ENCODE results near the gene B3GNT4.
"Not testable (repeated sequence)": the region's sequence is repeated elsewhere in the genome, so short reads cannot be mapped to it uniquely, and the experiment has no call there.

B3GNT4 gene

DNA sequence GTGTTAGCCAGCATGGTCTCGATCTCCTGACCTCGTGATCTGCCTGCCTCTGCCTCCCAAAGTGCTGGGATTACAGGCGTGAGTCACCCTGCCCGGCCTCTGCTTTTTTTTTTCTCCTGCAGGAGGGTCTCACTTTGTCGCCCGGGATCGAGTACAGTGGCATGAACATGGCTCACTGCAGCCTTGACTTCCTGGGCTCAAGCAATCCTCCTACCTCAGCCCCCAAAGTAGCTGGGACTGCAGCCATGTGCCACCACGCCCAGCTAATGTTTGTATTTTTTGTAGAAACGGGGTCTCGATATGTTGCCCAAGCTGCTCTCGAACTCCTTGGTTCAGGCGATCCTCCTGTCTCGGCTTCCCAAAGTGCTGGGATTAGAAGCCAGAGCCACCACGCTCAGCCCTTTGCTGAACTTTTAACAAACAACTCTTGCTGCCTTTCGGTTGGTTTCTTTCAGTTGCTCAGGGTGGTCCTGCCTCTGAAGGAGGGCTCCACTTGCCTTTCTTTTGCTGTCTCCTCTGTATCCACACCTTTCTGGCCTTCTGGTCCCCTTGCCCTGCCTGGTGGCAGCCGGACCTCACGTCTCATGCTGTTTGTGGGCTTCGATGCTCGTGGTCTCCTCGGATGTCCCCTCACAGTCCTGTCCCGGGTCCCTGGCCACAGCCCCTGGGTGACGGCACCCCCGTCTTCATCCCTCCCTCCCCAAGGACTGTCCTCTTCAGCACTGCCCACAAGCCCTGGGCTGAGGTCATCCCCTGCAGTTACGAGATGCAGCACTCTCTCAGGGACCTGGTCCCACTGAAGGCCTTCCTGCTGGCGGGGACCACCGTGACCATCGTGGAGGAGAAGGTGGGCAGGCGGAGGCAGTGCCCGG, 3.8 kb upstream of the B3GNT4 start:
- no peaks in the 10 kb centered on the region for H3K4me1 Mint-ChIP-seq
- H3K9me3 Mint-ChIP-seq: peaks cover 10% of the 10 kb centered on the region
- H3K4me3 Mint-ChIP-seq: no peak overlapping the region
- TF ChIP-seq, protein P1, sequence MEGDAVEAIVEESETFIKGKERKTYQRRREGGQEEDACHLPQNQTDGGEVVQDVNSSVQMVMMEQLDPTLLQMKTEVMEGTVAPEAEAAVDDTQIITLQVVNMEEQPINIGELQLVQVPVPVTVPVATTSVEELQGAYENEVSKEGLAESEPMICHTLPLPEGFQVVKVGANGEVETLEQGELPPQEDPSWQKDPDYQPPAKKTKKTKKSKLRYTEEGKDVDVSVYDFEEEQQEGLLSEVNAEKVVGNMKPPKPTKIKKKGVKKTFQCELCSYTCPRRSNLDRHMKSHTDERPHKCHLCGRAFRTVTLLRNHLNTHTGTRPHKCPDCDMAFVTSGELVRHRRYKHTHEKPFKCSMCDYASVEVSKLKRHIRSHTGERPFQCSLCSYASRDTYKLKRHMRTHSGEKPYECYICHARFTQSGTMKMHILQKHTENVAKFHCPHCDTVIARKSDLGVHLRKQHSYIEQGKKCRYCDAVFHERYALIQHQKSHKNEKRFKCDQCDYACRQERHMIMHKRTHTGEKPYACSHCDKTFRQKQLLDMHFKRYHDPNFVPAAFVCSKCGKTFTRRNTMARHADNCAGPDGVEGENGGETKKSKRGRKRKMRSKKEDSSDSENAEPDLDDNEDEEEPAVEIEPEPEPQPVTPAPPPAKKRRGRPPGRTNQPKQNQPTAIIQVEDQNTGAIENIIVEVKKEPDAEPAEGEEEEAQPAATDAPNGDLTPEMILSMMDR (IDR thresholded peaks at IDR 0.05; ENCODE audit: unreplicated experiment in 3 of 3): no peak
- H3K36me3 Mint-ChIP-seq (ENCODE audit: low read depth): peaks cover 6% of the 10 kb centered on the region
- peaks cover 40% of the 10 kb centered on the region for H3K27me3 Mint-ChIP-seq (ENCODE audit: low read depth)
- H3K27ac Mint-ChIP-seq: no peak overlapping the region

DNA sequence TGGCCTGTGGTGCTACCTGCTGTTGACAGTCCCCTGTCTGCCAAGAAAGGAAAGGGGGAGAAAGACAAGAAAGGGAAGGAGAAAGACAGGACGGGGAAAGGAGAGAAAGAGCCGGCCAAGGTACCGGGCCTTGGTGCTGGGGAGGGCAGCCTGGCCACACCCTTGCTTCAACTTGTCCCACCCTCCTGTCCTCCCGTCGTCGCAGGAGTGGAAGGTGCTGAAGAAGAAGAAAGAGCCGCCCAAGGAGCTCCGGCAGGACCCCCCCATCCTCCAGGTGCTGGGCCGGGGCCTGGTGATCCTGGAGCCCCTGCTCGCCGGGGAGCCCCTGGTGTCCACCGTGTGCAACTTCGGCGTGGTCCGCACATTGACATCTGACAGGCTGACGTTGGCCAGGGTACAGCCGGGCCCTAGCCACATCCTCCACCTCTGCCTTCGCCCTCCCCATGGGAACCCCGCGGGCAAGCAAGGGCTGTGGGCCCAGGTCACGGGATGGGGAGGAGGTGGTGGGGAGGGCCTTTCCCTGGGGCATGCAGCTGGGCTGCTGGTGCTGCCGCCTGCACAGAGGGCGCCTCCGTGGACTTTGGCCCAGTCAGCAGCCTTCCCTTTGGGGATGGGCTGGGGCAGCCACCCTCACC, 2.9 kb upstream of the B3GNT4 start:
- H3K36me3 Mint-ChIP-seq (ENCODE audit: low read depth): peaks cover 2% of the 10 kb centered on the region
- H3K9me3 Mint-ChIP-seq: peaks cover 4% of the 10 kb centered on the region
- no peak overlapping the region for H3K4me3 Mint-ChIP-seq
- peaks cover 49% of the 10 kb centered on the region for H3K27me3 Mint-ChIP-seq (ENCODE audit: low read depth)
- peaks cover 5% of the 10 kb centered on the region for H3K4me1 Mint-ChIP-seq
- no peak overlapping the region for H3K27ac Mint-ChIP-seq
- TF ChIP-seq, protein P1 (IDR thresholded peaks at IDR 0.05; ENCODE audit: unreplicated experiment in 3 of 3): peak in 1 of 3 experiments; percentile 12

DNA sequence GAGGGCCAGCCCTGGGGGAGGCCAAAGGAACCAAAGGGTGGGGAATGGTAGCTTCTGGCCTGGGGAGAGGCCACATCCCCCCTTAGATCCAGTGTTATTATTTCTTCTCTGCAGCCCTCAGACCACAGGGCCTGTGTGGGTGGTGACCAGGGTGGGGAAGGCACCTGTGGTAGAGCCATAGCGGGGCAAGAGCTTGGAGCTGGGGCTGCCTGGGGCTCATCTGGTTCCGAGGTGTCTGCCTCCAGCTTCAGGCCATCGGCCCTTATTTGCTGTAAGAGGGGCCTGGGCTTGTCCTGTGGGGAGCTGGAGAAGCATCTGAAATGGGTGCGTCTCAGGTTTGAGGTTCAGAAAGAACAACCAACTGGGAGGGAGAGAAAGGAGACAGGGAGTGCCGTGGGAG, 2.1 kb upstream of the B3GNT4 start:
- H3K27ac Mint-ChIP-seq: no peak overlapping the region

DNA sequence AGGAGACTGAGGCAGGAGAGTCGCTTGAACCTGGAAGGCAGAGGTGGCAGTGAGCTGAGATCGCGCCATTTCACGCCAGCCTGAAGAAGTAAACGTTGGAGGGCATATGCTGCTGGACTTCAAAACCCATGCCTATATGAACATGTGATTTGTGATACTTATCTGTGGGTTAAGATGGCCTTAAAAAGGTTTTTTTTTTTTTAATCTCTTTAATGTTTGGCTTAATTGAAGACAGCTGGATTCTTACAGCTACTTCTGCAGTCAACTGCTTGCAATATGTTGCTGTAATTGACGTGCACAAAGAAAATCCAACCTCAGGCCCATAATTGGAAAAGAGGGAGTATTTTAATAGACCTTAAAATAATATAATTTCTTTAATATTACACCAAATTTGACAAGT, 1.5 kb upstream of the B3GNT4 start:
- Mint-ChIP-seq H3K27me3 (ENCODE audit: low read depth) (peaks cover 63% of the 10 kb centered on the region), H3K27ac (no peak overlapping the region), H3K9me3 (no peaks in the 10 kb centered on the region), H3K36me3 (ENCODE audit: low read depth) (no peaks in the 10 kb centered on the region), H3K4me1 (peaks cover 5% of the 10 kb centered on the region), H3K4me3 (no peak overlapping the region)
- TF ChIP-seq, protein P1 (IDR thresholded peaks at IDR 0.05; ENCODE audit: unreplicated experiment in 3 of 3): no peak

More for the DNA sequence above, 2.1 kb upstream of the B3GNT4 start:
- TF ChIP-seq, protein P1 (IDR thresholded peaks at IDR 0.05; ENCODE audit: unreplicated experiment in 3 of 3): no peak
- H3K27me3 Mint-ChIP-seq (ENCODE audit: low read depth): peaks cover 56% of the 10 kb centered on the region
- H3K36me3 Mint-ChIP-seq (ENCODE audit: low read depth): no peaks in the 10 kb centered on the region
- H3K4me3 Mint-ChIP-seq: peak overlapping the region; percentile 49 to 56 (median 53)
- H3K4me1 Mint-ChIP-seq: peaks cover 5% of the 10 kb centered on the region
- H3K9me3 Mint-ChIP-seq: no peaks in the 10 kb centered on the region

DNA sequence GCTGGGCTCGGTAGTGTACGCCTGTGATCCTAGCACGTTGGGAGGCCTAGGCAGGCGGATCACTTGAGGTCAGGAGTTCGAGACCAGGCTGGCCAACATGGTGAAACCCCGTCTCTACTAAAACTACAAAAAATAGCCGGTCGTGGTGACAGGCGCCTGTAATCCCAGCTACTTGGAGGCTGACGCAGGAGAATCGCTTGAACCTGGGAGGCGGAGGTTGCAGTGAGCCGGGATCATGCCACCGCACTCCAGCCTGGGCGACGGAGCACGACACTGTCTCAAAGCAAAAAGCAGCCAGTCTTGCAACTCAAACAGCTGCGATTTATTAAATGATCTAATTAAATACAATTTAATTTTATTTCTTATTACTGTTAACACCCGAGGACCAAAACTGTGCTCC, 698 bp upstream of the B3GNT4 start:
- Mint-ChIP-seq H3K4me3 (peak overlapping the region; percentile 81 to 87 (median 84)), H3K27me3 (ENCODE audit: low read depth) (peaks cover 64% of the 10 kb centered on the region)
- not testable (repeated sequence) for H3K27ac Mint-ChIP-seq; H3K4me1 Mint-ChIP-seq; H3K36me3 Mint-ChIP-seq (ENCODE audit: low read depth); H3K9me3 Mint-ChIP-seq

DNA sequence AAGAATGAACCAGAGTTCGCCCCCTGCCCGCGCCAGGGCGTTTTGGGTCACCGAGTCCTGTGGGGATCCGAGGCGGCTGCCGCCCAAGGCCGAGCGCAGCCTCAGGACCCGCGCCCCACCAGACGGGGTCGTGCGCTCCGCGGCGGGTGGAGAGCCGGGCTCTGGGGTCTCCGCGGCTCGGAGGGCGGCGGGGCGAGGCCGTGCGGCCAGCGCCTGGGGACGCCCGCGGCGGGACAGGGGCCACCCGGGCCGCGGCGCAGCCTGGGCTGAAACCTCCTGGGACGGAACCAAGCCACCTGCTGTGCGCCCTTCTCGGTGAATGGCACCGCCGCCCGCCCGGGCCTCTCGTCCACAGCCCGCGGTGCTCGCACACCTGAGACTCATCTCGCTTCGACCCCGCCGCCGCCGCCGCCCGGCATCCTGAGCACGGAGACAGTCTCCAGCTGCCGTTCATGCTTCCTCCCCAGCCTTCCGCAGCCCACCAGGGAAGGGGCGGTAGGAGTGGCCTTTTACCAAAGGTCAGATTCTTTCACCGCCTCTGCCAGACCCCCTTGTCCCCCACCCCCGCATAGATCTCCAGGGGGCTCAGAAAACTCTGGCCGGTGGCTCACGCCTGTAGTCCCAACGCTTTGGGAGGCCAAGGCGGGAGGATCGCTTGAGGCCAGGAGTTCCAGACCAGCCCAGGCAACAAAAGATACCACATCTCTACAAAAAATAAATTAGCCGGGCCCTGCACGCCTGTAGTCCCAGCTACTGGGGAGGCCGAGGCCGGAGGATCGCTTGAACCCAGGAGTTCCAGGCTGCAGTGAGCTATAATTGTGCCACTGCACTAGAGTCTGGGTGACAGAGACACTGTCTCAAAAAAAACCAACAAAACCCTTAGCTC, 901 bp downstream of the B3GNT4 start:
- peaks cover 15% of the 10 kb centered on the region for H3K36me3 Mint-ChIP-seq (ENCODE audit: low read depth)

More for the DNA sequence above, 901 bp downstream of the B3GNT4 start:
- H3K9me3 Mint-ChIP-seq: no peaks in the 10 kb centered on the region
- H3K27me3 Mint-ChIP-seq (ENCODE audit: low read depth): peaks cover 64% of the 10 kb centered on the region
- TF ChIP-seq, protein P1 (IDR thresholded peaks at IDR 0.05; ENCODE audit: unreplicated experiment in 3 of 3): no peak
- peak overlapping the region; percentile 81 to 86 (median 82) for H3K4me3 Mint-ChIP-seq
- peaks cover 5% of the 10 kb centered on the region for H3K4me1 Mint-ChIP-seq
- H3K27ac Mint-ChIP-seq: no peak overlapping the region

All from nephron (organoid).